CD4-positive, CD25-positive, alpha-beta regulatory T cell (primary cell): ENCODE measurements around the gene RPS6KA1. TPM values are rescaled to one million over a fixed set of nuclear protein-coding genes. Genes with fewer than 3 reads are reported as not detected.
"Not testable (repeated sequence)": the region's sequence is repeated elsewhere in the genome, so short reads cannot be mapped to it uniquely, and the experiment has no call there.

Source experiments
- ATAC-seq, 2 donors: fragments of 150-1000 bp; cut with Tn5 transposase; one replicate each; pipeline ENCODE4 v1.10.0; 2021; ENCODE audit warnings: low read depth in 2 of 2, moderate number of reproducible peaks in 2 of 2, moderate library complexity in 1 of 2
- DNase-seq, 3 donors: peaks; one replicate each; pipeline versions ENCODE4 v3.0.0 to v3.0.0-alpha.2; 2012 to 2022; ENCODE audit warnings: mixed read lengths in 1 of 3
- H3K27ac ChIP-seq: one replicate; pipeline ENCODE4 v1.7.0; 2013; ENCODE audit warnings: mild to moderate bottlenecking, low read length; ENCODE audit not compliant: insufficient read depth, poor library complexity, severe bottlenecking
- H3K27me3 ChIP-seq: one replicate; pipeline ENCODE4 v1.7.0; 2013; ENCODE audit warnings: low read length; ENCODE audit not compliant: control insufficient read depth, insufficient read depth
- H3K36me3 ChIP-seq: one replicate; pipeline ENCODE4 v1.7.0; 2013; ENCODE audit warnings: mild to moderate bottlenecking, low read length, moderate library complexity; ENCODE audit not compliant: control insufficient read depth, insufficient read depth
- H3K4me1 ChIP-seq: 2 replicates; pipeline ENCODE4 v1.7.0; 2013; ENCODE audit warnings: mild to moderate bottlenecking, low read length; ENCODE audit not compliant: insufficient read depth, control insufficient read depth, poor library complexity, severe bottlenecking
- H3K4me3 ChIP-seq: one replicate; pipeline ENCODE4 v1.7.0; 2013; ENCODE audit warnings: low read depth, mild to moderate bottlenecking, low read length, moderate library complexity
- H3K9me3 ChIP-seq, 2 experiments: 1 replicate in 1 of 2; 2 replicates in 1 of 2; pipeline ENCODE4 v1.7.0; 2013; ENCODE audit warnings: low read length in 2 of 2, mild to moderate bottlenecking in 1 of 2, moderate library complexity in 1 of 2; ENCODE audit not compliant: control insufficient read depth in 2 of 2
- H3K27ac Mint-ChIP-seq, 3 donors: one replicate each; pipeline ENCODE4 v1.8.0; 2020 to 2022; ENCODE audit warnings: mild to moderate bottlenecking in 3 of 3, mixed read lengths in 3 of 3, moderate library complexity in 2 of 3
- H3K27me3 Mint-ChIP-seq: one replicate; pipeline ENCODE4 v1.8.0; 2022; ENCODE audit warnings: mild to moderate bottlenecking, mixed read lengths
- H3K36me3 Mint-ChIP-seq: one replicate; pipeline ENCODE4 v1.8.0; 2020; ENCODE audit warnings: mixed read lengths
- H3K4me1 Mint-ChIP-seq, 4 donors: one replicate each; pipeline ENCODE4 v1.8.0; 2020 to 2022; ENCODE audit warnings: mixed read lengths in 4 of 4, mild to moderate bottlenecking in 1 of 4
- H3K4me3 Mint-ChIP-seq, 4 donors: one replicate each; pipeline ENCODE4 v1.8.0; 2020 to 2022; ENCODE audit warnings: mild to moderate bottlenecking in 4 of 4, mixed read lengths in 4 of 4, moderate library complexity in 3 of 4
- H3K9me3 Mint-ChIP-seq, 7 donors: one replicate each; pipeline ENCODE4 v1.8.0; 2020 to 2022; ENCODE audit warnings: mixed read lengths in 7 of 7, mild to moderate bottlenecking in 3 of 7, moderate library complexity in 2 of 7
- polyA plus RNA-seq, 4 donors: library from polyadenylated mRNA; unstranded; fragments of 300-500 nt; fragmentation: Illumina TruSeq; gene quantifications; one replicate each; pipeline ENCODE4 v1.2.3, GENCODE V29; 2021
- total RNA-seq: library from RNA; stranded (reverse); gene quantifications from one replicate; pipeline ENCODE4 v1.2.3, GENCODE V29; 2022

Gene RPS6KA1
- total and polyA plus RNA-seq, 5 donors from 2014 or later: 97.4 to 218 (median 173) TPM

- Histone ChIP-seq H3K27ac (no peak overlapping the region), H3K36me3 (no peaks in the 10 kb centered on the region), H3K4me3 (no peak overlapping the region), H3K4me1 (no peaks in the 10 kb centered on the region), H3K9me3 (no peaks in the 10 kb centered on the region), H3K27me3 (peaks cover 8% of the 10 kb centered on the region)
- H3K36me3 Mint-ChIP-seq: no peaks in the 10 kb centered on the region
- DNase-seq (no peak), ATAC-seq (no peak)
- no peaks in the 10 kb centered on the region for H3K9me3 Mint-ChIP-seq
- no peak overlapping the region for H3K27ac Mint-ChIP-seq
- no peak overlapping the region for H3K4me3 Mint-ChIP-seq
- peaks cover 23% of the 10 kb centered on the region for H3K27me3 Mint-ChIP-seq
- H3K4me1 Mint-ChIP-seq: peaks cover 7 to 17% (median 11%) of the 10 kb centered on the region in 4 donors
Measured at GRCh38 chr1:26598890-26599289, 69.3 kb downstream of the RPS6KA1 start.

DNA sequence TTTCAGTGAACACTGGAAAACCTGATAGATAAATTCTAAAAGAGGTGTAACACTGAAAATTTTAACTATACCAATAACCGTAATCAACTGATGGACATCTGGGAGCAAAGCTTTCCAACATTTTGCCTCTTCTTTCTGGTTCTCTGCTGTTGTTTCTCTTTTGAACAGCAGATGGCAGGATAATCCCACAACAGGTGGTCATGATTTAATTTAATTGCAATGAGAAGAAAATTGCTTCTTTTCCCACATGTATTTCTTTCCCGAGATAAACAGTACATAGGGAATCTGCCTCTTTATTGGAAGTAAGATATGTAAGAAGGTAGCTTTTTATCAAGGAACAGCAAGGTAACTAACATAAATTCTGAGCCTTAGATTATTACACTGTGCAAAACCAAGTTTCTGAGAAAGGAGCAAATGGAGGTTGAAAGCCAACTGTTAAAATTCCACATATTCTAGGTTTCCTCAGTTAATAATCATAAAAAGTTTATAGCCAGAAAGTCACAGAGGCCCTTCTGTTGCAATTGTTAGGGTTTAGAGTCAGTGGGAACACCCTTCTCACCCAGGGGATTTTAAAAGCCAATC lies 72.9 kb downstream of the RPS6KA1 start:
- no peak for ATAC-seq
- Mint-ChIP-seq H3K4me3 (no peak overlapping the region), H3K9me3 (no peaks in the 10 kb centered on the region), H3K27me3 (peaks cover 32% of the 10 kb centered on the region), H3K27ac (no peak overlapping the region), H3K4me1 (peaks cover 6 to 14% (median 10%) of the 10 kb centered on the region in 4 donors), H3K36me3 (no peaks in the 10 kb centered on the region)
- H3K27me3 ChIP-seq: peaks cover 8% of the 10 kb centered on the region
- H3K27ac ChIP-seq: no peak overlapping the region
- H3K4me1 ChIP-seq: no peaks in the 10 kb centered on the region
- peak; percentile 46 to 80 (median 70) for DNase-seq
- H3K36me3 ChIP-seq: no peaks in the 10 kb centered on the region
- H3K9me3 ChIP-seq: no peaks in the 10 kb centered on the region
- H3K4me3 ChIP-seq: no peak overlapping the region

DNA sequence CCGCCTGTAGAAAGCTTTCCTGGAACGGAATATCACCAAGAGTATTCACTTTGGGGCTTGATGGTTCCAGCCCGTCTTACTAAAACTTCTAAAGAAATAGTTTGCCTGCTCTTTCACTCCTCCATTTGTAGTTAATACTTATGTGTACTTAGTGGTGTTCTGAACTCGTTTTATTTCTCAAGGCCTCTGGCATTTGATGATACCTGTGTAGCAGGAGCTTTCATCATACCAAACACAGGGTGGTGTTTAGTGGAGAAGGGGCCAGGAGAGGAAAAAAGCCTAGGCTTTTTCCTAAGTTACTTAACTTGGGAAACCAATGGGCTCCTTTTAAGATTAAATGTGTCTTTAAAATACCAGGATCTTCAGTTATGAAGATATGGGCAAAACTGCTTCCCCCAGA lies 74.3 kb downstream of the RPS6KA1 start:
- ATAC-seq (no peak), DNase-seq (no peak)
- Histone ChIP-seq H3K36me3 (no peaks in the 10 kb centered on the region), H3K9me3 (no peaks in the 10 kb centered on the region), H3K4me3 (no peak overlapping the region), H3K27ac (no peak overlapping the region), H3K27me3 (peaks cover 7% of the 10 kb centered on the region), H3K4me1 (no peaks in the 10 kb centered on the region)
- Mint-ChIP-seq H3K36me3 (no peaks in the 10 kb centered on the region), H3K4me3 (no peak overlapping the region), H3K27me3 (peaks cover 27% of the 10 kb centered on the region), H3K27ac (no peak overlapping the region), H3K9me3 (no peaks in the 10 kb centered on the region), H3K4me1 (peaks cover 3 to 10% (median 6%) of the 10 kb centered on the region in 4 donors)

- ATAC-seq (no peak), DNase-seq (no peak)
- H3K9me3 Mint-ChIP-seq: no peaks in the 10 kb centered on the region
- peaks cover 3 to 6% (median 5%) of the 10 kb centered on the region in 4 donors for H3K4me1 Mint-ChIP-seq
- H3K36me3 Mint-ChIP-seq: no peaks in the 10 kb centered on the region
- peak overlapping the region in 1 of 3 donors; percentile 20 for H3K27ac Mint-ChIP-seq
- no peaks in the 10 kb centered on the region for H3K9me3 ChIP-seq
- no peak overlapping the region for H3K4me3 ChIP-seq
- H3K4me3 Mint-ChIP-seq: no peak overlapping the region
- no peak overlapping the region for H3K27ac ChIP-seq
- H3K4me1 ChIP-seq: no peaks in the 10 kb centered on the region
- peaks cover 12% of the 10 kb centered on the region for H3K27me3 ChIP-seq
- no peaks in the 10 kb centered on the region for H3K36me3 ChIP-seq
- H3K27me3 Mint-ChIP-seq: peaks cover 35% of the 10 kb centered on the region
Measured at GRCh38 chr1:26607186-26607585, 77.6 kb downstream of the RPS6KA1 start.

DNA sequence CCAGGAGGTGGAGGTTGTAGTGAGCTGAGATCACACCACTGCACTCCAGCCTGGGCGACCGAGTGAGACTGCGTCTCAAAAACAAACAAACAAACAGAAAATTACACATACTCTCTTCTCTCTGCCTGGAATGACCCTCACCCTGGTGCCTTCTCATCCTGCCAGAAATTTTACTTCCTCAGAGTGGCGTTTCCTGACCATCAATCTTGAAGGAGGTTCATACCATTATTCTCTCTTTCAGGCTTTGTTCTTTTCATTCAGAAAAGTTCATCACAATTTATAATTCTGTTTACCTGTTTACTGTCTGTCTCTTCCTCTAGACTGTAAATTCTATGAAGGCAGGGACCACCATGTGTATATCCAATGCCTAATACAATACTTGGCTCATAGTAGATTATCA lies 79.3 kb downstream of the RPS6KA1 start:
- H3K27ac Mint-ChIP-seq: no peak overlapping the region
- Histone ChIP-seq H3K4me1 (no peaks in the 10 kb centered on the region), H3K36me3 (no peaks in the 10 kb centered on the region), H3K27me3 (peaks cover 7% of the 10 kb centered on the region), H3K4me3 (no peak overlapping the region), H3K9me3 (no peaks in the 10 kb centered on the region), H3K27ac (no peak overlapping the region)
- H3K4me3 Mint-ChIP-seq: no peak overlapping the region
- DNase-seq: no peak
- ATAC-seq: no peak
- H3K27me3 Mint-ChIP-seq: peaks cover 26% of the 10 kb centered on the region
- H3K9me3 Mint-ChIP-seq: no peaks in the 10 kb centered on the region
- H3K36me3 Mint-ChIP-seq: no peaks in the 10 kb centered on the region
- H3K4me1 Mint-ChIP-seq: peaks cover 0 to 2% (median 0%) of the 10 kb centered on the region in 4 donors

DNA sequence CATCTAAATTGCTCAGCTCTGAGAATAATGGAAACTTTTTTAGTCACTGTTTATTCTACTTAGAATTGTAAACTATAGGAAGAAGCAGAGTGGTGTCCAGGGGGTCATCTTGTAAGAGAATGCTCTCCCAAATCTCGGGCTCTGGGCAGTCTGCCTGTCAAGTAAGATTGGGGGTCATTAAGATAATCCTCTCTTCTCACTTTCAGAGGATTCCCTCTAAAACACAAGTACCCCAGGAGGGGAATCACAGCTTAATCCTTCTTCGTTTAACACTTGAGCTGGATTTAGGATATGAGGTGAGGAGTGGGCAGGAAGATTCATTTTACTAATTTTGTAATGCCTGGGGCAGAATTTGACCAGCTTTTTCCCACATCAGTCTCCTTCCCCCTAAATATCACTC lies 81.2 kb downstream of the RPS6KA1 start:
- ATAC-seq: no peak
- Mint-ChIP-seq H3K27ac (no peak overlapping the region), H3K36me3 (no peaks in the 10 kb centered on the region)

GRCh38 chr1:26612627-26613026 lies 83.1 kb downstream of the RPS6KA1 start:
- H3K4me3 Mint-ChIP-seq, H3K27ac ChIP-seq, H3K27me3 ChIP-seq, H3K9me3 ChIP-seq, H3K9me3 Mint-ChIP-seq, H3K36me3 Mint-ChIP-seq, ATAC-seq, H3K36me3 ChIP-seq, H3K4me1 ChIP-seq, H3K4me1 Mint-ChIP-seq, H3K4me3 ChIP-seq, DNase-seq: not testable (repeated sequence)
- Mint-ChIP-seq H3K27me3 (peaks cover 23% of the 10 kb centered on the region), H3K27ac (peak overlapping the region in 1 of 3 donors; percentile 37)

More for the DNA sequence above, 81.2 kb downstream of the RPS6KA1 start:
- Histone ChIP-seq H3K27ac (no peak overlapping the region), H3K36me3 (no peaks in the 10 kb centered on the region), H3K9me3 (no peaks in the 10 kb centered on the region), H3K4me1 (no peaks in the 10 kb centered on the region), H3K4me3 (no peak overlapping the region), H3K27me3 (peaks cover 7% of the 10 kb centered on the region)
- Mint-ChIP-seq H3K4me1 (peaks cover 0 to 2% (median 0%) of the 10 kb centered on the region in 4 donors), H3K4me3 (no peak overlapping the region), H3K9me3 (no peaks in the 10 kb centered on the region), H3K27me3 (peaks cover 16% of the 10 kb centered on the region)
- no peak for DNase-seq

DNA sequence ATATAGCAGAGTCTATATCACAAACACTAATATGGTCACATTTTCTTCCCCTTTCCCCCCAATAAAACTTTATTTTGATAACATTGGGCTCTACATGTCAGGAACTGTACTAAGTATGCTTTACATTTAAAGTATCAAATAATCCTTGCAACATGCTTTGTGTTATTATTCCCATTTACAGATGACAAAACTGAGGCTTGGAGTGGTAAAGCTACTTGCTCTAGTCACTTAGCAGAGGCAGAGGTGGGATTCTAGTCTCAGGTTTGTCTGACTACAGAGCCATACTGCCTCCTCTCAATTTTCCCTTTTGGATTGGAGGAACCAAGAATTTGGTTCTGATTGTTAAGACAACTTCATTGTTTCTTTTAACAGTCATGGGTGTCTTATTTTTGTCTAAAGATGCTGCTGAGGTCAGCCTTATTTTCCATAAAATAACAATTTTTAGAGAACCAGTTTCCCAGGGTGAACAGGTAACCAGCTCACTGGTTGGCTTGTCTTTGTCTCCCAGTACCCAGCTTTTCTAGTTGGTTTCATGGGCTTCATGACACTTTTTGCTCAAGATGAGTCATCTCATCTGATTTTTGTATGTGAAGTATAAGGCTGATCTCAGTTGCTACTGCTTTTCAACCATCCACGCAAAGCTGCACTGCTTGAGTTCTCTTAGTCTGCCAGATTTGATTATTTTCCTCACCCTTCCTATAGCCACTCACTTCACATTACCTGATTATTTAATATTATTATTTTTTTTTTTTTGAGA lies 85.3 kb downstream of the RPS6KA1 start:
- ATAC-seq: no peak

More for the DNA sequence above, 85.3 kb downstream of the RPS6KA1 start:
- Histone ChIP-seq H3K27me3 (peaks cover 7% of the 10 kb centered on the region), H3K4me1 (peaks cover 8% of the 10 kb centered on the region), H3K27ac (no peak overlapping the region), H3K9me3 (no peaks in the 10 kb centered on the region), H3K4me3 (no peak overlapping the region), H3K36me3 (no peaks in the 10 kb centered on the region)
- no peak for DNase-seq
- H3K27me3 Mint-ChIP-seq: peaks cover 21% of the 10 kb centered on the region
- no peak overlapping the region for H3K27ac Mint-ChIP-seq
- H3K9me3 Mint-ChIP-seq: no peaks in the 10 kb centered on the region
- H3K36me3 Mint-ChIP-seq: no peaks in the 10 kb centered on the region
- peaks cover 3 to 14% (median 7%) of the 10 kb centered on the region in 4 donors for H3K4me1 Mint-ChIP-seq
- H3K4me3 Mint-ChIP-seq: no peak overlapping the region
